GM12891 (cell line): Measurements from ENCODE around the gene ZNF598.

Experiments used
- PAX5 ChIP-seq: IDR thresholded peaks from 2 replicates; pipeline ENCODE4 v1.6.1; 2011; ENCODE audit warnings: low read length, moderate library complexity, mild to moderate bottlenecking; ENCODE audit not compliant: insufficient read depth, severe bottlenecking
- POLR2A ChIP-seq: IDR thresholded peaks from 2 replicates; pipeline ENCODE4 v1.6.1; 2011; ENCODE audit warnings: low read depth, low read length, control low read depth
- POLR2AphosphoS5 ChIP-seq: IDR thresholded peaks from 2 replicates; pipeline ENCODE4 v1.6.1; 2011; ENCODE audit warnings: low read depth, low read length, control low read depth
- TAF1 ChIP-seq: IDR thresholded peaks from 2 replicates; pipeline ENCODE4 v1.6.1; 2011; ENCODE audit warnings: low read depth, low read length, control low read depth

GRCh38 chr16:2003827-2004641 lies 5.6 kb downstream of the ZNF598 start:
- no peak for TF ChIP-seq POLR2A
- TF ChIP-seq POLR2AphosphoS5, result no peak
- no peak for TF ChIP-seq TAF1
- TF ChIP-seq PAX5, result no peak
